IMR-90 (cell line): Measurements from ENCODE around the gene DDX21. TPM values are rescaled to one million over a fixed set of nuclear protein-coding genes. Genes with fewer than 3 reads are reported as not detected.

Source experiments
- microRNA-seq, 2 experiments: library from miRNA; stranded (forward) in 1 of 2; unstranded in 1 of 2; fragments of 10-50 nt in 1 of 2; fragments of <30 nt in 1 of 2; gene quantifications in 1 of 2; microRNA quantifications in 1 of 2; one replicate each; pipeline versions ENCODE3 to v1.1.0; 2013 to 2020; ENCODE audit not compliant: insufficient read depth in 1 of 2, insufficient read length in 1 of 2, unreplicated experiment in 1 of 2
- polyA plus RNA-seq, 3 experiments: library from polyadenylated mRNA; depleted of rRNA; stranded (reverse); fragments of >200 nt; gene quantifications; 2 replicates each; pipeline ENCODE4 v1.2.3, GENCODE V29; 2012; ENCODE audit warnings: low replicate concordance in 1 of 3
- small RNA-seq, 5 experiments: library from RNA; depleted of rRNA; stranded (forward); fragments of <200 nt; gene quantifications; one replicate each; pipeline ENCODE3, GENCODE V24; 2012
- total RNA-seq: library from RNA; depleted of rRNA; stranded (reverse); fragments of >200 nt; gene quantifications from 2 replicates; pipeline ENCODE4 v1.2.3, GENCODE V29; 2012; rRNA removed

The DDX21 gene
- total and polyA plus RNA-seq, 2 of the 4 experiments (the other 2 are of a cell fraction), result 43.2 to 73.7 TPM

Small RNA genes lying within 50 kb of the gene (microRNA-seq; reads per million reads assigned to microRNA genes)
- gene RNU6-571P (ENCODE audit: insufficient read depth, insufficient read length), result not detected

Small RNA genes lying within 50 kb of the gene (small RNA-seq; reads per million reads assigned to genes)
- gene RNU6-571P, result 0 reads per million in 5 experiments

Other genes starting within 250 kb of the DDX21 start
- 46.1 and 60.8 TPM in 2 replicates for gene CCAR1, start 234.9 kb upstream of the DDX21 start, total RNA-seq
- gene CCAR1, start 234.9 kb upstream of the DDX21 start, polyA plus RNA-seq (2012; rRNA removed), result 35.1 and 38.6 TPM in 2 replicates
- gene STOX1, start 128.6 kb upstream of the DDX21 start, total RNA-seq, result under 0.01 and 0.18 TPM in 2 replicates
- gene STOX1, start 128.6 kb upstream of the DDX21 start, polyA plus RNA-seq (2012; rRNA removed), result 0.03 TPM in 1 of 2 replicates, not detected in the other
- gene DDX50, start 54.9 kb upstream of the DDX21 start, total RNA-seq, result 55.7 and 74.2 TPM in 2 replicates
- gene DDX50, start 54.9 kb upstream of the DDX21 start, polyA plus RNA-seq (2012; rRNA removed), result 31.1 and 32.5 TPM in 2 replicates
- gene KIFBP, start 32.6 kb downstream of the DDX21 start, total RNA-seq, result 51.3 and 67.2 TPM in 2 replicates
- gene KIFBP, start 32.6 kb downstream of the DDX21 start, polyA plus RNA-seq (2012; rRNA removed), result 29.6 and 30.6 TPM in 2 replicates
- 41.4 and 46.4 TPM in 2 replicates for gene SRGN, start 131.9 kb downstream of the DDX21 start, total RNA-seq
- 29.8 and 33.3 TPM in 2 replicates for gene SRGN, start 131.9 kb downstream of the DDX21 start, polyA plus RNA-seq (2012; rRNA removed)
- gene VPS26A, start 168.0 kb downstream of the DDX21 start, total RNA-seq, result 7.2 and 24.7 TPM in 2 replicates
- gene VPS26A, start 168.0 kb downstream of the DDX21 start, polyA plus RNA-seq (2012; rRNA removed), result 12.9 and 18.7 TPM in 2 replicates
- gene SUPV3L1, start 224.1 kb downstream of the DDX21 start, total RNA-seq, result 22.5 and 24.4 TPM in 2 replicates
- gene SUPV3L1, start 224.1 kb downstream of the DDX21 start, polyA plus RNA-seq (2012; rRNA removed), result 22.1 and 26.5 TPM in 2 replicates